NOMO-1 (cell line): ENCODE results near the gene EFEMP2.
A peak's percentile ranks its signal among the peaks of the same experiment; 100 is the strongest.
"Not testable (repeated sequence)": the region's sequence is repeated elsewhere in the genome, so short reads cannot be mapped to it uniquely, and the experiment has no call there.

ENCODE experiments used
- DNase-seq, 2 experiments: peaks; one replicate each; lab custom pipeline; 2025; ENCODE audit not compliant: unreplicated experiment in 2 of 2; lab: John Stamatoyannopoulos, UW

EFEMP2 gene

GRCh38 chr11:65900899-65901180 is 28.2 kb upstream of the EFEMP2 start:
- DNase-seq, result no peak

GRCh38 chr11:65900125-65900898 is 27.7 kb upstream of the EFEMP2 start, which contains the start of gene FOSL1:
TSS of gene FOSL1 (minus strand) at chr11:65900388. CDS start at chr11:65900339, 49 bp downstream.
- DNase-seq, result peak; percentile 77 to 92

GRCh38 chr11:65899356-65900124 is 26.9 kb upstream of the EFEMP2 start:
- DNase-seq, result peak; percentile 44 to 61

- DNase-seq, result no peak
Measured at GRCh38 chr11:65898656-65899355, 26.2 kb upstream of the EFEMP2 start.

GRCh38 chr11:65897020-65897471 is 24.4 kb upstream of the EFEMP2 start:
- DNase-seq, result no peak

- DNase-seq, result no peak
Measured at GRCh38 chr11:65896034-65896999, 23.7 kb upstream of the EFEMP2 start.

GRCh38 chr11:65895482-65895981 is 22.9 kb upstream of the EFEMP2 start:
- DNase-seq, result no peak

- peak in 1 of 2 experiments; percentile 38 for DNase-seq
Measured at GRCh38 chr11:65894034-65894591, 21.5 kb upstream of the EFEMP2 start.

GRCh38 chr11:65892661-65893317 is 20.2 kb upstream of the EFEMP2 start:
- no peak for DNase-seq

GRCh38 chr11:65892137-65892540 is 19.5 kb upstream of the EFEMP2 start:
- not testable (repeated sequence) for DNase-seq

GRCh38 chr11:65891219-65892136 is 18.9 kb upstream of the EFEMP2 start:
- DNase-seq, result no peak

- DNase-seq, result peak; percentile 89 to 93
Measured at GRCh38 chr11:65890324-65891218, 18.0 kb upstream of the EFEMP2 start, which contains the start of gene CCDC85B. TSS of gene CCDC85B (plus strand) at chr11:65890673. CDS start at chr11:65890784, 111 bp downstream.

GRCh38 chr11:65888163-65888814 is 15.7 kb upstream of the EFEMP2 start, which contains the start of gene FIBP:
TSS of gene FIBP (minus strand) at chr11:65888471. CDS start at chr11:65888418, 53 bp downstream.
- DNase-seq, result peak; percentile 93 to 96

- DNase-seq, result no peak
Measured at GRCh38 chr11:65887723-65888162, 15.1 kb upstream of the EFEMP2 start.

GRCh38 chr11:65886826-65887722 is 14.5 kb upstream of the EFEMP2 start:
- no peak for DNase-seq
